ENCODE data around the gene ADRA2B. TPM values are rescaled to one million over a fixed set of nuclear protein-coding genes. Genes with fewer than 3 reads are reported as not detected.

Gene ADRA2B
- total and polyA plus RNA-seq, 2 donors (not counting 1 experiment from before 2014, with no cell fraction given): 0.07 TPM; not detected in 1

GRCh38 chr2:96137321-96138178, 21.2 kb upstream of the ADRA2B start:
- no peak overlapping the region for H3K9ac ChIP-seq (ENCODE audit: insufficient read depth, low read length)
- no peaks in the 10 kb centered on the region for H3K4me1 ChIP-seq (ENCODE audit: control insufficient read depth, extremely low read depth, insufficient read depth, low read length)
- no peaks in the 10 kb centered on the region for H3K9me3 ChIP-seq (ENCODE audit: control insufficient read depth, insufficient read depth, low read depth, low read length)
- no peaks in the 10 kb centered on the region for H3K36me3 ChIP-seq (ENCODE audit: control insufficient read depth, insufficient read depth, low read length)
- TF ChIP-seq CTCF (conservative IDR thresholded peaks at IDR 0.05 in 1 of 2, IDR thresholded peaks at IDR 0.05 in 1 of 2; ENCODE audit: low read depth in 1 of 2, low read length in 2 of 2) (no peak), EZH2 (IDR thresholded peaks at IDR 0.05; ENCODE audit: low read length, missing control alignments) (no peak)
- H3K4me2 ChIP-seq (ENCODE audit: extremely low read depth, insufficient read depth, low read length): no peak overlapping the region
- no peaks in the 10 kb centered on the region for H4K20me1 ChIP-seq (ENCODE audit: control insufficient read depth, extremely low read depth, insufficient read depth, low read length)
- H2AFZ ChIP-seq (ENCODE audit: low read length): no peak overlapping the region
- no peaks in the 10 kb centered on the region for H3K79me2 ChIP-seq (ENCODE audit: control insufficient read depth, insufficient read depth, low read length)
- no peak for DNase-seq (ENCODE audit: low read depth in 2 of 2)
- no peak overlapping the region for H3K4me3 ChIP-seq (replicated peaks in 1 of 4; ENCODE audit: control extremely low read depth in 1 of 4, insufficient read depth in 1 of 4, low read depth in 3 of 4, low read length in 4 of 4)
- no peak overlapping the region for H3K27ac ChIP-seq (ENCODE audit: insufficient read depth, low read length)
- H3K27me3 ChIP-seq (ENCODE audit: control insufficient read depth, insufficient read depth, low read length): peaks cover 17% of the 10 kb centered on the region

- Histone ChIP-seq H3K27me3 (ENCODE audit: control insufficient read depth, insufficient read depth, low read length) (peaks cover 17% of the 10 kb centered on the region), H3K4me1 (ENCODE audit: control insufficient read depth, extremely low read depth, insufficient read depth, low read length) (no peaks in the 10 kb centered on the region), H3K9me3 (ENCODE audit: control insufficient read depth, insufficient read depth, low read depth, low read length) (no peaks in the 10 kb centered on the region), H3K4me2 (ENCODE audit: extremely low read depth, insufficient read depth, low read length) (no peak overlapping the region), H3K79me2 (ENCODE audit: control insufficient read depth, insufficient read depth, low read length) (no peaks in the 10 kb centered on the region), H3K36me3 (ENCODE audit: control insufficient read depth, insufficient read depth, low read length) (no peaks in the 10 kb centered on the region), H3K27ac (ENCODE audit: insufficient read depth, low read length) (no peak overlapping the region), H3K9ac (ENCODE audit: insufficient read depth, low read length) (no peak overlapping the region), H4K20me1 (ENCODE audit: control insufficient read depth, extremely low read depth, insufficient read depth, low read length) (no peaks in the 10 kb centered on the region), H3K4me3 (replicated peaks in 1 of 4; ENCODE audit: control extremely low read depth in 1 of 4, insufficient read depth in 1 of 4, low read depth in 3 of 4, low read length in 4 of 4) (no peak overlapping the region), H2AFZ (ENCODE audit: low read length) (no peak overlapping the region)
- TF ChIP-seq EZH2 (IDR thresholded peaks at IDR 0.05; ENCODE audit: low read length, missing control alignments) (no peak), CTCF (conservative IDR thresholded peaks at IDR 0.05 in 1 of 2, IDR thresholded peaks at IDR 0.05 in 1 of 2; ENCODE audit: low read depth in 1 of 2, low read length in 2 of 2) (no peak)
- no peak for DNase-seq (ENCODE audit: low read depth in 2 of 2)
Measured at GRCh38 chr2:96136129-96136720, 19.9 kb upstream of the ADRA2B start.

- Histone ChIP-seq H3K79me2 (ENCODE audit: control insufficient read depth, insufficient read depth, low read length) (no peaks in the 10 kb centered on the region), H3K9ac (ENCODE audit: insufficient read depth, low read length) (no peak overlapping the region), H3K4me3 (replicated peaks in 1 of 4; ENCODE audit: control extremely low read depth in 1 of 4, insufficient read depth in 1 of 4, low read depth in 3 of 4, low read length in 4 of 4) (no peak overlapping the region), H3K27me3 (ENCODE audit: control insufficient read depth, insufficient read depth, low read length) (peaks cover 17% of the 10 kb centered on the region), H3K36me3 (ENCODE audit: control insufficient read depth, insufficient read depth, low read length) (no peaks in the 10 kb centered on the region), H4K20me1 (ENCODE audit: control insufficient read depth, extremely low read depth, insufficient read depth, low read length) (no peaks in the 10 kb centered on the region), H3K27ac (ENCODE audit: insufficient read depth, low read length) (no peak overlapping the region), H3K4me1 (ENCODE audit: control insufficient read depth, extremely low read depth, insufficient read depth, low read length) (no peaks in the 10 kb centered on the region), H2AFZ (ENCODE audit: low read length) (no peak overlapping the region), H3K9me3 (ENCODE audit: control insufficient read depth, insufficient read depth, low read depth, low read length) (no peaks in the 10 kb centered on the region), H3K4me2 (ENCODE audit: extremely low read depth, insufficient read depth, low read length) (no peak overlapping the region)
- TF ChIP-seq CTCF (conservative IDR thresholded peaks at IDR 0.05 in 1 of 2, IDR thresholded peaks at IDR 0.05 in 1 of 2; ENCODE audit: low read depth in 1 of 2, low read length in 2 of 2) (no peak), EZH2 (IDR thresholded peaks at IDR 0.05; ENCODE audit: low read length, missing control alignments) (no peak)
- no peak for DNase-seq (ENCODE audit: low read depth in 2 of 2)
Measured at GRCh38 chr2:96135621-96136020, 19.2 kb upstream of the ADRA2B start.
